ENCODE measurements around the gene GMNC.

DNA sequence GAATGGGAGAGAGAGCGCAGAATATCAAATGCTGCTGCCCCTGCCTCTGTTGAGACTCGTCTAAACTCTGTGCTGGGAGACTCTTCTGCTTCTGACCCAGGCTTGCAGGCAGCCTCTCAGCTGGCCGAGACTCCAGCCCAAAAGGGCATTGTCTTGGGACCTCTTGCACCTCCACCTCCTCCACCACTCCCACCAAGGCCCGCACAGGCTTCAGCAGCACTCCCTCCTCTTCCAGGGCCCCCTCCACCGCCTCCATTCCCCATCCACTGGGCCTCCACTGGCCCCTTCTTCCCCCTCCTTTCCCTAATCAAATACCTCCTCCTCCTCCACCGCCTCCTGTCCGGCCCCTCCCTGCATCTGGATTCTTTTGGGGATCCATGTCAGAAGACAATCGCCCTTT, 31.3 kb downstream of the GMNC start:
- TF ChIP-seq POLR2AphosphoS5 (IDR thresholded peaks at IDR 0.05; ENCODE audit: low read depth, low read length), result no peak
- TF ChIP-seq POLR2A (IDR thresholded peaks at IDR 0.05; ENCODE audit: low read depth, low read length), result no peak
- TF ChIP-seq TAF1 (IDR thresholded peaks at IDR 0.05; ENCODE audit: borderline replicate concordance, low read depth, low read length), result no peak
